ENCODE results near the gene PRKAR1B. TPM values are rescaled to one million over a fixed set of nuclear protein-coding genes. Genes with fewer than 3 reads are reported as not detected.
A peak's percentile ranks its signal among the peaks of the same experiment; 100 is the strongest.

The PRKAR1B gene
- total and polyA plus RNA-seq, 8 donors, result 4.5 to 45.8 (median 11.1) TPM

- H3K27ac ChIP-seq, result no peak overlapping the region
- no peak for DNase-seq
- no peak for TF ChIP-seq EP300 (IDR thresholded peaks at IDR 0.05)
- TF ChIP-seq CTCF (IDR thresholded peaks at IDR 0.05), result no peak
- no peak for TF ChIP-seq POLR2AphosphoS5 (IDR thresholded peaks at IDR 0.05)
Observed at GRCh38 chr7:716222-716621, 10.9 kb downstream of the PRKAR1B start.

DNA sequence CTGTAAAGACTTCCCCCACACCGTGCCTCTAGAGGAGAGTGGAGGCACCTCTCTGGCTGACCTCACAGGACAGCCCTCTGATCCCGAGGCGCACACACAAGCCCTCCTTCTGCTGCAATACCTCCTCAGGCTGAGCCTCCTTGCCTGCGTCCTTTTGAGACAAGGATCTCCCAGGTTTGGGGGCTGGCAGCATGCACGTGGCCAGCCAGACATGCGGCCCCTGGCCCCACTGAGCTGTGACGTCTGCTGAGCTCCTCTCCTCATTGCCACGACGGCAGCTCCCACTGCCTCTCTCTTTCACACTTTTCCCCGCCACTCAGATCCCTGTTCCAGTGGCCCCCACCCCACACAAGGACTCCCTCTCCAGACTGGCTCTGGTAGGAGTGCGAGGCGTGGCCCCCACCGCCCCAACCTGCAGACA lies 12.8 kb downstream of the PRKAR1B start:
- Histone ChIP-seq H3K27ac (no peak overlapping the region), H3K9me3 (no peaks in the 10 kb centered on the region), H3K4me1 (peaks cover 8 to 18% (median 13%) of the 10 kb centered on the region in 4 donors), H3K36me3 (no peaks in the 10 kb centered on the region), H3K27me3 (peaks cover 0 to 19% (median 7%) of the 10 kb centered on the region in 3 donors), H3K4me3 (no peak overlapping the region)
- intact Hi-C loops (cut with DNase I; ENCODE audit: low total_unique reads), result no loop called here
- no peak for TF ChIP-seq POLR2A (IDR thresholded peaks at IDR 0.05)
- 90 to 91% (median 91%) methylated on average over 10 to 13 of the region's 13 CpGs for WGBS, 5 donors
- DNase-seq, result no peak

More at GRCh38 chr7:716222-716621, 10.9 kb downstream of the PRKAR1B start:
- no peaks in the 10 kb centered on the region for H3K9me3 ChIP-seq
- 57 to 83% (median 72%) methylated on average over 10 of the region's 10 CpGs for WGBS, 5 donors
- no peaks in the 10 kb centered on the region for H3K36me3 ChIP-seq
- H3K4me3 ChIP-seq, result no peak overlapping the region
- intact Hi-C loops (cut with DNase I; ENCODE audit: low total_unique reads), result no loop called here
- H3K27me3 ChIP-seq, result peaks cover 0 to 19% (median 7%) of the 10 kb centered on the region in 3 donors
- H3K4me1 ChIP-seq, result peaks cover 8 to 15% (median 11%) of the 10 kb centered on the region in 4 donors

DNA sequence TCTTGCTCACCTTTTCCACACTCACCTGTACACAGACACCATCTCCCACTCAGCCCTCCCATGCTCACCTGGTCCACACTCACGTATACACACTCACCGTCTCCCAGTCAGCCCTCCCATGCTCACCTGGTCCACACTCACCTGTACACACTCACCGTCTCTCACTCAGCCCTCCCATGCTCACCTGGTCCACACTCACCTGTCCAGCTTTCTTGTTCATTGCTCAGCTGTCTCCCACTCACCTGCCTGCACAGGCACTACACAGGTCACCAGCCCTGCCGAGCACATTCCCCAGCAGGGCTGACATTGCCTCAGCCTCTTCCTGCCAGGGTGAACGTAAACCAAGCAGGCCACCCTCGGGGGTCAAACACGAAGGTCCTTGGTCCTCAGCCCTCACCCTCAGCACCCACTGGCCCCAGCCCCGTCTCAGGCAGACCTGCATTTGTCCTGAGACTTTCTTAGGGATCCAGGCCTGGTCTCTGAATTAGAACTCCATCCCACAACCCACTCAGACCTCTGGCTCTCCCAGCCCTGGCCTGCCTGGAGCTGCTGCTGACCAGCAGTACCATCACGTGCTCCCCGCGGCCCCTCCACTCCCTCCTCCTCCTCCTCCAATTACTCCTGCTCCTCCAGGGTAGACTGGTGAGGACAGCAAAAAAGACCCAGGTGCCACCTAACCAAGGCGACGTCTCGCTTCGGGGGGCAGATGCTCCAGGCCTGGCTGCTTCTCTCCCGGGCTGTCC lies 13.4 kb downstream of the PRKAR1B start:
- intact Hi-C loops (cut with DNase I; ENCODE audit: low total_unique reads), result no loop called here
- no peak for DNase-seq
- 80 to 91% (median 88%) methylated on average over 12 to 16 of the region's 16 CpGs for WGBS, 5 donors

GRCh38 chr7:713139-713457 lies 14.0 kb downstream of the PRKAR1B start:
- WGBS, 5 donors, result 86 to 98% (median 87%) methylated on average over 5 to 9 of the region's 9 CpGs
- Histone ChIP-seq H3K36me3 (no peaks in the 10 kb centered on the region), H3K27me3 (peaks cover 0 to 19% (median 7%) of the 10 kb centered on the region in 3 donors), H3K9me3 (no peaks in the 10 kb centered on the region), H3K4me3 (no peak overlapping the region), H3K4me1 (peaks cover 8 to 18% (median 13%) of the 10 kb centered on the region in 4 donors), H3K27ac (no peak overlapping the region)
- intact Hi-C loops (cut with DNase I; ENCODE audit: low total_unique reads), result no loop called here
- TF ChIP-seq POLR2AphosphoS5 (IDR thresholded peaks at IDR 0.05), result no peak
- no peak for TF ChIP-seq EP300 (IDR thresholded peaks at IDR 0.05)
- no peak for DNase-seq

More for the DNA sequence above, 13.4 kb downstream of the PRKAR1B start:
- Histone ChIP-seq H3K4me3 (no peak overlapping the region), H3K4me1 (peaks cover 8 to 18% (median 13%) of the 10 kb centered on the region in 4 donors), H3K27me3 (peaks cover 0 to 19% (median 7%) of the 10 kb centered on the region in 3 donors), H3K27ac (no peak overlapping the region), H3K9me3 (no peaks in the 10 kb centered on the region), H3K36me3 (no peaks in the 10 kb centered on the region)
- TF ChIP-seq POLR2A (IDR thresholded peaks at IDR 0.05), result no peak
- no peak for TF ChIP-seq EP300 (IDR thresholded peaks at IDR 0.05)
- no peak for TF ChIP-seq POLR2AphosphoS5 (IDR thresholded peaks at IDR 0.05)
- no peak for TF ChIP-seq CTCF (IDR thresholded peaks at IDR 0.05)

DNA sequence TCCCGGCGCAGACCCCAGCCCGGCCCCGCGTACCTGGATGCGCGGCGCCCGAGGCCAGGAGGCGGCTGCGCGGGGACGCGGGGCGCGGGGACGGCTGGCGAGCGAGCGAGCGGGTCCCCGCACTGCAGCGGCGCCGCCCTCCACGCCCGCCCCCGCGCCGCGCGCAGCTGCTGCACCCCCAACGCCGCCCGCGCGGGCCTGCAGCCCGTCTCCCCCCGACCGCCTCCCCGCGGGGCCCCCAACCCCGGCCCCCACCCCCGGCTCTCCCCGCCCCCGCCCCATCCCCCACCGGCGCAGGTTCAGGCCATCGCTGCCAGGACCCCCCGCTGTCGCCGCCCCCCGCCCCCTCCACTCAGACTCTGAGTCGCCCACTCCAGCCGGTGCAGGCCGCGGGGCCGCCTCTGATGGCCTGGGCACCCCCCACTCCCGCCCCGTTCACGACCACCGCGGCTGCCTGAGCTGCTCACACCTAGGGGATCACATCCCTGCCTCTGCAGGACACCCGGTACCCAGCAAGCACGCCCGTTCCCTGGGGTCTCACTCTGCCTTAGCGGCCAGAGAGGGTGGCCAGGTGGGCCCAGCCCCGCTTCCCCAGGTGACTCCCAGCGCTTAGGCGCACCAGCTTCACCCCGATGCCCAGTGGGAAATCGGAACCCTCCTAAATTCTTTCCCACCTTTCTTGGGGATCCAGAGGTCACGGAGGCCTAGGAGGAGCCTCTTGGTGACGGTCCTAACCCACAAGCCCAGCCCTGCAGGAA lies 14.5 kb downstream of the PRKAR1B start:
- peak overlapping the region; percentile 55 to 73 (median 64) for H3K4me3 ChIP-seq
- H3K4me1 ChIP-seq, result peaks cover 8 to 18% (median 13%) of the 10 kb centered on the region in 4 donors
- TF ChIP-seq CTCF (IDR thresholded peaks at IDR 0.05), result no peak
- TF ChIP-seq POLR2AphosphoS5 (IDR thresholded peaks at IDR 0.05), result no peak
- no peak for TF ChIP-seq POLR2A (IDR thresholded peaks at IDR 0.05)
- no peak for TF ChIP-seq EP300 (IDR thresholded peaks at IDR 0.05)
- peak in 1 of 2 donors; percentile 71 for DNase-seq
- 16 to 92% (median 26%) methylated on average over 6 to 63 of the region's 74 CpGs for WGBS, 5 donors
- intact Hi-C loops (cut with DNase I; ENCODE audit: low total_unique reads), result no loop called here
- H3K36me3 ChIP-seq, result no peaks in the 10 kb centered on the region
- H3K27ac ChIP-seq, result peak overlapping the region in 2 of 5 donors; percentile 30 to 73
- no peaks in the 10 kb centered on the region for H3K9me3 ChIP-seq
- H3K27me3 ChIP-seq, result peaks cover 0 to 19% (median 7%) of the 10 kb centered on the region in 3 donors

Measured in stomach (tissue), 9 donors.